ENCODE data around the gene BSN.

BSN gene

GRCh38 chr3:49509028-49509561 lies 45.2 kb upstream of the BSN start:
- H3K79me2 ChIP-seq (ENCODE audit: insufficient read depth, low read length), result peaks cover 8% of the 10 kb centered on the region; the same call in 1 of the 2 replicates
- H3F3A ChIP-seq (ENCODE audit: insufficient read depth, low read length), result no peaks in the 10 kb centered on the region
- H2AFZ ChIP-seq (ENCODE audit: low read length), result no peak overlapping the region
- no peaks in the 10 kb centered on the region for H4K20me1 ChIP-seq (ENCODE audit: insufficient read depth, low read length)
- H3K4me1 ChIP-seq (ENCODE audit: insufficient read depth, low read length, severe bottlenecking), result no peaks in the 10 kb centered on the region
- peaks cover 30% of the 10 kb centered on the region for H3K36me3 ChIP-seq (ENCODE audit: insufficient read depth, low read length)
- no peak for TF ChIP-seq EZH2 (IDR thresholded peaks at IDR 0.05; ENCODE audit: borderline replicate concordance, low read length)
- TF ChIP-seq, protein P1, sequence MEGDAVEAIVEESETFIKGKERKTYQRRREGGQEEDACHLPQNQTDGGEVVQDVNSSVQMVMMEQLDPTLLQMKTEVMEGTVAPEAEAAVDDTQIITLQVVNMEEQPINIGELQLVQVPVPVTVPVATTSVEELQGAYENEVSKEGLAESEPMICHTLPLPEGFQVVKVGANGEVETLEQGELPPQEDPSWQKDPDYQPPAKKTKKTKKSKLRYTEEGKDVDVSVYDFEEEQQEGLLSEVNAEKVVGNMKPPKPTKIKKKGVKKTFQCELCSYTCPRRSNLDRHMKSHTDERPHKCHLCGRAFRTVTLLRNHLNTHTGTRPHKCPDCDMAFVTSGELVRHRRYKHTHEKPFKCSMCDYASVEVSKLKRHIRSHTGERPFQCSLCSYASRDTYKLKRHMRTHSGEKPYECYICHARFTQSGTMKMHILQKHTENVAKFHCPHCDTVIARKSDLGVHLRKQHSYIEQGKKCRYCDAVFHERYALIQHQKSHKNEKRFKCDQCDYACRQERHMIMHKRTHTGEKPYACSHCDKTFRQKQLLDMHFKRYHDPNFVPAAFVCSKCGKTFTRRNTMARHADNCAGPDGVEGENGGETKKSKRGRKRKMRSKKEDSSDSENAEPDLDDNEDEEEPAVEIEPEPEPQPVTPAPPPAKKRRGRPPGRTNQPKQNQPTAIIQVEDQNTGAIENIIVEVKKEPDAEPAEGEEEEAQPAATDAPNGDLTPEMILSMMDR (IDR thresholded peaks at IDR 0.05; ENCODE audit: low read length), result no peak
- no peaks in the 10 kb centered on the region for H3K9me3 ChIP-seq (ENCODE audit: low read length)
- H3K4me3 ChIP-seq (ENCODE audit: low read depth, low read length, poor library complexity, severe bottlenecking), result no peak overlapping the region
- no peaks in the 10 kb centered on the region for H3K27me3 ChIP-seq (ENCODE audit: insufficient read depth, low read length)
- H3K9me2 ChIP-seq (ENCODE audit: low read depth, low read length), result no peaks in the 10 kb centered on the region
- no peak overlapping the region for H3K27ac ChIP-seq (ENCODE audit: low read depth, low read length, poor library complexity, severe bottlenecking)
- H3K9ac ChIP-seq (ENCODE audit: low read length), result no peak overlapping the region
- H3K4me2 ChIP-seq (ENCODE audit: low read length), result no peak overlapping the region

- TF ChIP-seq, protein P1 (IDR thresholded peaks at IDR 0.05; ENCODE audit: low read length), result no peak
- TF ChIP-seq EZH2 (IDR thresholded peaks at IDR 0.05; ENCODE audit: borderline replicate concordance, low read length), result no peak
- H3K36me3 ChIP-seq (ENCODE audit: insufficient read depth, low read length), result peaks cover 35% of the 10 kb centered on the region
These were observed 42.6 kb upstream of the BSN start for GRCh38 chr3:49511639-49512038.

GRCh38 chr3:49512781-49513355 lies 41.4 kb upstream of the BSN start:
- Histone ChIP-seq H4K20me1 (ENCODE audit: insufficient read depth, low read length) (no peaks in the 10 kb centered on the region), H3K4me2 (ENCODE audit: low read length) (no peak overlapping the region), H3K36me3 (ENCODE audit: insufficient read depth, low read length) (peaks cover 42% of the 10 kb centered on the region), H3K4me1 (ENCODE audit: insufficient read depth, low read length, severe bottlenecking) (no peaks in the 10 kb centered on the region), H3K9me2 (ENCODE audit: low read depth, low read length) (no peaks in the 10 kb centered on the region), H3K4me3 (ENCODE audit: low read depth, low read length, poor library complexity, severe bottlenecking) (no peak overlapping the region), H3K79me2 (ENCODE audit: insufficient read depth, low read length) (no peaks in the 10 kb centered on the region), H3F3A (ENCODE audit: insufficient read depth, low read length) (no peaks in the 10 kb centered on the region), H3K9ac (ENCODE audit: low read length) (no peak overlapping the region), H2AFZ (ENCODE audit: low read length) (no peak overlapping the region), H3K27ac (ENCODE audit: low read depth, low read length, poor library complexity, severe bottlenecking) (no peak overlapping the region), H3K9me3 (ENCODE audit: low read length) (no peaks in the 10 kb centered on the region), H3K27me3 (ENCODE audit: insufficient read depth, low read length) (no peaks in the 10 kb centered on the region)
- no peak for TF ChIP-seq EZH2 (IDR thresholded peaks at IDR 0.05; ENCODE audit: borderline replicate concordance, low read length)
- TF ChIP-seq, protein P1 (IDR thresholded peaks at IDR 0.05; ENCODE audit: low read length), result no peak

More at GRCh38 chr3:49511639-49512038, 42.6 kb upstream of the BSN start:
- Histone ChIP-seq H3K9ac (ENCODE audit: low read length) (no peak overlapping the region), H2AFZ (ENCODE audit: low read length) (no peak overlapping the region), H3K9me3 (ENCODE audit: low read length) (no peaks in the 10 kb centered on the region), H3F3A (ENCODE audit: insufficient read depth, low read length) (no peaks in the 10 kb centered on the region), H3K79me2 (ENCODE audit: insufficient read depth, low read length) (peaks cover 1% of the 10 kb centered on the region; the same call in 1 of the 2 replicates), H4K20me1 (ENCODE audit: insufficient read depth, low read length) (no peaks in the 10 kb centered on the region), H3K9me2 (ENCODE audit: low read depth, low read length) (no peaks in the 10 kb centered on the region), H3K27me3 (ENCODE audit: insufficient read depth, low read length) (no peaks in the 10 kb centered on the region), H3K27ac (ENCODE audit: low read depth, low read length, poor library complexity, severe bottlenecking) (no peak overlapping the region), H3K4me1 (ENCODE audit: insufficient read depth, low read length, severe bottlenecking) (no peaks in the 10 kb centered on the region), H3K4me2 (ENCODE audit: low read length) (no peak overlapping the region), H3K4me3 (ENCODE audit: low read depth, low read length, poor library complexity, severe bottlenecking) (no peak overlapping the region)

All from OCI-LY1 (cell line).